HG02870 (cell line): ENCODE results near the gene MOXD1.

Source experiments
- ATAC-seq: cut with Tn5 transposase; IDR thresholded peaks from one replicate; pipeline ENCODE4 v1.9.1; 2021; ENCODE audit warnings: mild to moderate bottlenecking, moderate library complexity; ENCODE audit not compliant: unreplicated experiment

The MOXD1 gene

GRCh38 chr6:132400883-132401617, at the start of gene MOXD1:
Gene MOXD1, minus strand, starts transcription at chr6:132401475. Its CDS starts 49 bp downstream, at chr6:132401426.
- no peak for ATAC-seq

- ATAC-seq = no peak
Observed at GRCh38 chr6:132446855-132447241, 45.6 kb upstream of the MOXD1 start.

GRCh38 chr6:132446141-132446854, 45.0 kb upstream of the MOXD1 start:
- no peak for ATAC-seq

DNA sequence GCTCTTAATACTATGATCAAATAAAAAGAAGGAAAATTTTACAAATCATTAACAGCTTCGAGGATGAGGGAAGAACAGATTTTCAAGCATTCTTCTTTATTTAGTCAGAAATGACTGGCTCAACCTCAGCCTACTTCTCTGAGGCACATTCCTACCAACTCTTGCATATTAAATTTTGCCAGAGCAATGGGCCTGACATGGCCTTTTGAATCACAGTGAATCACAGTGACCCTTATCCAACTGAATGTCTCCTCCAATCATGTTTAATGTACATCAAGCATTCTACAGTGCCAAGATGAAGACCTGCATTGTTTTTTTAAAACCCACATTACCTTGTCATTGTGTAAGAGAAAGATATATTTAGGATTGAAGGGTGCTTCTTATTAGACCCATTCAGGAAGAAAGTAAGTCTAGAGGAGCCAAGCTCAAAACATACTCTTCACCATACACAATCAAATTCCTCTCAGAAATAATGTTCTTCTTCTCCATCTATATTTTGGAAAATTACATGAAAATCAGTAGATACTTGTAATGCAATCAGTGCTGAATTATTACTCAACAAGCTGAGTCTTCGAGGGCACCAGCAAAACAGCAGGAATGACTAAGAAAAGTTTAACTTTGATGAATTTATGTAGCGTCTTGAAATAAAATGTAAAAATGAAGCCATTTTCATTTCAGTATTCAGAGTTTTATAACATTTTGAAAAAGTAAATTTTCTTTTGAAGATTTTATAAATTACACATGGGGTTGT, 44.1 kb upstream of the MOXD1 start:
- ATAC-seq = no peak

GRCh38 chr6:132443206-132443605, 41.9 kb upstream of the MOXD1 start:
- ATAC-seq = no peak

DNA sequence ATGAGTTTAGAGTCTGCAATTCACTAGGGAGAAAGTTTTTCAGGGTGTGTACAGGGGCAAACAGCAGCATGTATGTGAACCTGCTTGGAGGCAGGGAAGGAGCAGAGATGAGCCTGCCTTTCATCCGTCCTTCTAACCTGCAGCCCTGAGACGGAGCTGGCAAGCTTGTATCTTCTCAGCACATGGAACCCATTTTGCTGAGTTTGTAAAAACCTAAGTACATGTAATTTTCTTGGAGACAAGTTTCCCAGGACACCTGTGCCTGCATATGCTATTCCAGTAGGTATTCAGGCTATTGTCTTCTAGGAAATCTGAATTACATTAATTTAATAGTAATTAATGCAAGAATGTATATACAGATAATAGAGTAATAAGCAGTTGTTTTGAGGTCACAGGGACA, 28.8 kb upstream of the MOXD1 start:
- no peak for ATAC-seq

DNA sequence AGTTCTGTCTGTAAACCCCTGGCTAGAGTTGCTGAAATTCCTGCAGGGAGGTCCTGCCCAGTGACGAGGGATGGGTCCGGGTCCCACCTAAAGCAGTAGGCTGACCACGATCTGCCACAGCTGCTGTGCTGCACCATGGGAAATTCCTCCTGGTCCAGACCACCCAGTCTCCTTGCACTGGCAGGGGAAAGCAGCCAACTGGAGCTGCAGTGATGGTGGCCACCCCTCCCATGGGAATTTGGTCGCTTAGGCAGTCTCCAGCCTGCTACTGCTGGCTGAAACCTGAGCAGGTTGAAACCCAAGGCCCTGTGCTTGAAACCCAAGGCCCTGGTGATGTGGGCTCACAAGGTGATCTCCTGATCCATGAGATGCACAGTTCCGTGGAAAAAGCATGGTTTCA, 23.9 kb upstream of the MOXD1 start:
- no peak for ATAC-seq

DNA sequence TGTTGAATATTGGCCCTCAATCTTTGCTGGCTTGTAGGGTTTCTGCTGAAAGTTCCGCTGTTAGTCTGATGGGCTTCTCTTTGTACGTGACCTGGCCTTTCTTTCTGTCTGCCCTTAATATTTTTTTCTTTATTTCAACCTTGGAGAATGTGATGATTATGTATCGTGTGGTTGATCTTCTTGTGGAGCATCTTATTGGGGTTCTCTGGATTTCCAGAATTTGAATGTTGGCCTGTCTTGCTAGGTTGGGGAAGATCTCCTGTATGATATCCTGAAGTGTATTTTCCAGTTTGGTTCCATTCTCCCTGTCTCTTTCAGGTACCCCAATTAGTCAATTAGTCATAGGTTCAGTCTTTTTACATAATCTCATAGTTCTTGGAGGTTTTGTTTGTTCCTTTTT, 22.6 kb upstream of the MOXD1 start:
- ATAC-seq = no peak

- no peak for ATAC-seq
Observed at GRCh38 chr6:132418235-132418965, 17.1 kb upstream of the MOXD1 start.

DNA sequence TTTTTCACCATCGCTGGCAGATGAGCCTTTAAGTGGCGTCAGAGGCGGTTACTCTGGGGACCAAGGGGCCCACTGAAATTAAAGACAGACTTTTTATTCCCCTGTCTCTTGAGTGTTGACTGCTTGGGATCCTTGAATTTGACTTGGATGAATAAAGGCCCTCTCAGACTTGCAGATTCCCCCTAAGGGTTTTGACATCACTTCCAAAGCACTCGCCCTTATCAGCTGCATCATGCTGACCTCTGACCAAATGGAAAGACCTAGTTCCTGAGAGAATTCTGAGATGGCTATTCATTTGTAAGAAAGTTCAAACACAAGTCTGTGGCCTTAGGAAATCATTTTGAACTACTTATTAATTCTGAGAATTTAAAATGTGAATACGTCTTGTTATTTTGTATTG, 13.5 kb upstream of the MOXD1 start:
- no peak for ATAC-seq

DNA sequence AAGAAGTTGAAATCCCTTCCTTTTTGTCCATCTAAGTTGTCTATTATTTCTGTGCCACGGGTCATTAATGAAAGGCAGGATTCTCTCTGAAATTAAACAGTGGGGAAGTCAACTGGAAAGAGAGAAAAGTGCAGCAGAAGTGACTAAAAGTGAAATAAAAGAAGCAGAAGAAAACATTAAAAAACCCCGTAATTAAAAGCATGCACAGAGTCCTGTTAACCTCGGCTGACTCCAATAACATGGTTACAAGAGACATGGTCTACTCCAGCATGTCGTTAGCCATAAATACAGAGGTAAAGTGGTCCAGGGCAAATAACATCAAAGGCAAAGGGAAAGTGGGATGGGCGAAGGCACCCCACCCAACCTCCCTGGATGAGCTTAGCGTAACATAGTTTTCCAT, 13.0 kb upstream of the MOXD1 start:
- ATAC-seq = no peak

- ATAC-seq = no peak
Observed at GRCh38 chr6:132413499-132413802, 12.2 kb upstream of the MOXD1 start.

GRCh38 chr6:132412656-132413498, 11.6 kb upstream of the MOXD1 start:
- ATAC-seq = no peak

GRCh38 chr6:132411296-132411695, 10.0 kb upstream of the MOXD1 start:
- ATAC-seq = no peak

- ATAC-seq = no peak
Observed at GRCh38 chr6:132410830-132411229, 9.6 kb upstream of the MOXD1 start.

DNA sequence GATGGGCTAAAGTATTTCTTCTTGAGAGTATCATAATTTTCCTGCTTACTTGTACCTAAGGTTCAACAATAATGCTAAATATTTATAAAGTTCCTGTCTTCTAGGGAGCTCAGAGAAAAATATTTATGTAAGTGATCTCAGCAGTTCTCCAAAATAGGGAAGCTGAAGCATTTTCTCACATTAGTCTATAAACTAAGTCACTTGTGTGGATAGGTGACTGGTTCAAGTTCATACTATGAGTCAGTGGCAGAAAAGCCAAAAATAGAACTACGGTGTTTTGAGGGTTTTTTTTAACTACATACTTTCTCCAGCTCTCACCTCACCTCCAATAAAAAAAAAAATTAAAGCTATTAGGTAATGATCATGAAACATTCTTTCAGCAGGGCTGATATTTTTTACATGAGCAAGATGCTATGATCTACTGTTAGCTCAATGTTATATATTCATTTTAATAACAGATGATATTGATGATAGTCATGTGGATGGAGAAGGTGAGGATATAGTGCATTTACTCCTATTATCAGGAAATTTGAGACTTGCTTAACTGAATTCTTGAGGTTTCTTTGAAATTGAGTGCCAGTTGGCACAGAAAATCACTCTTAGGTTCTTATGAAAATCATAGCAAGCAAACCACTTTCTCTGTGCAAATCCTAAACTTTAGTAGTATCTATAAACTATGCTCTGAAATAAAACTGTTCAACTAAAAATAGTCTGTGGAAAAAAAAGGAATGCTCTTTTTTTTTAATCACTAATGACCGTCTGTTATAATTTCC, 4.1 kb upstream of the MOXD1 start:
- ATAC-seq = peak; percentile 78

- peak; percentile 8 for ATAC-seq
Observed at GRCh38 chr6:132404736-132405135, 3.5 kb upstream of the MOXD1 start.

GRCh38 chr6:132404330-132404729, 3.1 kb upstream of the MOXD1 start:
- ATAC-seq = no peak

- ATAC-seq = no peak
Observed at GRCh38 chr6:132401618-132402285, 477 bp upstream of the MOXD1 start.
